Activated CD8-positive, alpha-beta memory T cell treated with anti-CD3 and anti-CD28 coated beads, Interleukin-2, amount 50 U/mL, for 48 hours (primary cell): ENCODE results near the gene TXNDC16.

Experiments
- DNase-seq: peaks from one replicate; pipeline ENCODE4 v3.0.0-alpha.2; 2020

TXNDC16 gene

DNA sequence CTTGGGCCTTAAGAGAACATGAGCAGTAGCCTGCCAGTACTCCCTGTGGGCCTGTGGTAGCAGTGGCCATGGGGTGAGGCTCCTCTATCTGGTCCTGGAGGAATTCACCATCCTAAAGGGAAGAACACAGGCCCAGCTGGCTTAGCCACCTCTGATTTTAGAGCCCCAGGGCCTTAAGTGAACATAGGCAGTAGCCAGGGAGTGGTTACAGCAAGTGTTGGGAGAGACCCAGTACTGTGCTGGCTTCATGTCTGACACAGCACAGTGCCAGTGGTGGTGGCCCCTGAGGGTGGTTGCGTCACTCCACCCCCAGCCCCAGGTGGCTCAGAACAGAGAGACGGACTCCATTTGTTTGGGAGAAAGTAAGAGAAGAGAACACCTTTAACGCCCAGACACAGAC lies 105.1 kb downstream of the TXNDC16 start:
- DNase-seq = no peak

- no peak for DNase-seq
Measured at GRCh38 chr14:52446355-52446754, 106.0 kb downstream of the TXNDC16 start.

DNA sequence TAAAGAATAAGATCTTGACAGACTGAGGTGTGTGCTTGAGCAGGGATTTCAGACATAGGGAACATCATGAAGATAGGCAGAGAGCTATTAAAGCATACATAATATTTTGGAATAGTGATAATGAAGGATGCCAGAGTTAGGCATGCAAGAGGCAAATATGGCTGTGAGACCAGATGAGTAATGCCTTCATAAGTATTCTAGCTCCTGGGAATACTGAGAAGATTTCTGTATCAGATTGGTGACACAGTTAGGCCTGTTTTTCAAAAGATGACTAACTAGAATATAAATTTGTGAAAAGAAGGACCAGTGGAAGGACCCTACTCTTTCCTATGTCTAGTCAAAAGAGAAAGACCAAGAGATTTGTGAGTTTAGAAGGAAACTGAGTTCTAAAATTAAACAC lies 108.8 kb downstream of the TXNDC16 start:
- DNase-seq = no peak

- no peak for DNase-seq
Measured at GRCh38 chr14:52442602-52443001, 109.7 kb downstream of the TXNDC16 start.

DNA sequence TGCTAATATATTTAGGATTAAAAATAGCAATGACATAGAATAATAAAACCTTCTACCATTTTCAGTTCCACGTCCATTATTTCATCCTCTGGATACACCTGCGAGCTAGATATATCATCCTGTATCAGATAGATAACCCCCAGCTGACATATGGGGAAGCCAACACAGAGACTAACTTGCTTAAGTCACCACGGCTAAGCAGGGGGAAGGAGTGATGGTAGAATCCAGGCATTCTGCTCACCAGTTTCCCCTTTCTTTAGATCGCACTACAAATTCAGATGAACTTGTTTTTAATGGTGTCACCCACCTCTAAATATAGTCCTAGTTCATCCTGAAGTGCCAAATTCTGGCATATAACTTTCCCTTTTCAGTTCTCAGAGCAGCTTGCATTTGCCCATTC lies 110.1 kb downstream of the TXNDC16 start:
- DNase-seq = no peak

- no peak for DNase-seq
Measured at GRCh38 chr14:52439476-52439875, 112.8 kb downstream of the TXNDC16 start.

- DNase-seq = no peak
Measured at GRCh38 chr14:52434955-52435354, 117.3 kb downstream of the TXNDC16 start.

DNA sequence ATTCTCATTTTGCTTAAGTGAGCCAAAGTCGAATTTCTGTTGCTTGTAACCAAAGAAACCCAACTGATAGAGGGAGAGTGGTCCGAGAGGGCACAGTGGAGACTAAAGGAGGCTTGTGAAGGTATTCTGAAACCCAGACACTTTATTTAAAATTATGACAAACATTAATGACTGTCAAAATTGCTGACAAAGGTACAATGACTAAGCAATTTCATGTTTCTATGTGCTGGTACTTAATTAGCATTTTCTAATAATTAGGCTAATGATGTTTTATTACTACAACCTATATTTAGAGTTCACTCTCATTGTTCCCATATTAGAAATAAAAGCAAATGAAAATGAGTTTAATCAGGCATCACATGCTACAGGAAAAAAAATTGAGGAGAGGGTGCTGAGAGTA lies 121.8 kb downstream of the TXNDC16 start:
- no peak for DNase-seq

DNA sequence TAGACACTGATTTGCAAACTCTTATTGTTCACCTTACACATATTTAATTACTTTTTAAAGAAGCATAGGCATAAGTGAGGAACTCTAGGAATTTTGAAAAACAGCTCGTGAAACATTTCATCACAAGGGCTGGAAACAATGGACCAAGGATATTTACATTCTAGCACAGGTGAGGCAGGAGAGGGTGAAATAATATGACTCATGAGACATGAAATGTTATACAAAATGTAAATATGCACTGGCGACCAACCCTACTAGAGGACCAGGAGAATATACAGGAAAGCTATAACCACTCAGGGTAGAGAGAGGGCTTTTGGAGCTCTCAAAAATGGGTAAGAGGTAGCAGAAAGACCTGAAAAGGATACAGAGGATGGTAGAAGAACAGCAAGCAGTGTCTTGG lies 122.9 kb downstream of the TXNDC16 start:
- DNase-seq = no peak

- no peak for DNase-seq
Measured at GRCh38 chr14:52427460-52427859, 124.8 kb downstream of the TXNDC16 start.

DNA sequence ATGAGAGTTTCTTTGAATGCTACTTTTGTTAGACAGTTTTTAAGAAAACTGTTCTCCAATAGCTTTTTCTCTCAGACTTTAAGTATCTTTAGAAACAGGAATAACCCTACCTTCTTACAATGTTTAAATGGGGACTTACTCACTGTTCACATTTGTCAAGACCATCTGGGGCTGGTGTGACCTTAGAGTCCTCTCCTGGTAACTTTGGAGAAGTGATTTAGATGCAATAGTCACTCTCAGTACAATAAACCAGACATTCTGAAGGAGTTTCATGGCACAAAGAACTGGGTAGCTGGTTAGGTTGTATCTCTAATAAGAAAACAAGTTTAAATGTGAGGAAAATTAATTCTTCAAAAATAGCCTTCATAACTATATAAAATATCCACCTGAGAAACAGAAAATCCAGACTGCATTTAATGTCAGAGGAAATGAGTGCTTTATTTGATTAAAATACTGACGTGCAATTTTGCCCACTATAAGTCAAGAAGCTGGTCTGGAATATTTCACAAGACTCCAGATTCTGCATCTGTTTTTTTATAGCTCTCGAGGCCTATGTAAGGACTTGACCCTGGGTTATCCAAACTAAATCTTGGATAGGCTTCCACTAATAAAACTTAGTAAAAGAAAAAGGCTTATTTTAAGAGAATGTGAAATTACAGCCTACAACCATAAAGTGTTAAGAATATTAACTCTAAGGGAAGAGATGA lies 129.5 kb downstream of the TXNDC16 start:
- no peak for DNase-seq

- DNase-seq = no peak
Measured at GRCh38 chr14:52417139-52417538, 135.2 kb downstream of the TXNDC16 start.

DNA sequence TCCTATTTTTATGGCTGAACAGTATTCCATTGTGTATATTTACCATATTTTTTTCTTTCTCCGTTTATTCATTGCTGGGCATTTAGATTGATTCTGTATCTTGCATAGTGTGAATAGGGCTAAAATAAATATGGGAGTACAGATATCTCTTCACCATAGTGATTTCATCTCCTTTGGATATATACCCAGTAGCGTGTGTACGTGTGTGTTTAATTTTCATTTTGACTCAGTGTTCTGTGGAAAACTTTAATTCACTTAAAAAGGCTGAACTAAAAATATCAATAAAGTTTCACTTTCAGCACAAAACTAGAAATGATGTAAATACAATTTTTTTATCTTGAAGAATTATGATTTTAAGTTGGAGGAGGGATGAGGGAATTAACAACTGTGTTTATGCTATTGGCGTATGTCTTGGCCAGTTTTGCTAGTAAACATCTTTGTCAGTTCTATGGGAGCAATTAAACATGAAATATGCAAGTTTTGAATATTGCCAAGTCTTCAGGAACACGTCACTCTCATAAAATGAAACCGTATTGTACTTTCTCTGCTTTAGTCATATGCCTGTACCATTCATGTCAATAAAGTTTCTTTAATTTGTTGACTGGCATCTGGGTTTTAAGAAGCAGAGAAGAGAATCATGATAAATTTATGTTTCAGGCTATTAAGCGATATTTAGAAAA lies 138.4 kb downstream of the TXNDC16 start:
- DNase-seq = no peak

DNA sequence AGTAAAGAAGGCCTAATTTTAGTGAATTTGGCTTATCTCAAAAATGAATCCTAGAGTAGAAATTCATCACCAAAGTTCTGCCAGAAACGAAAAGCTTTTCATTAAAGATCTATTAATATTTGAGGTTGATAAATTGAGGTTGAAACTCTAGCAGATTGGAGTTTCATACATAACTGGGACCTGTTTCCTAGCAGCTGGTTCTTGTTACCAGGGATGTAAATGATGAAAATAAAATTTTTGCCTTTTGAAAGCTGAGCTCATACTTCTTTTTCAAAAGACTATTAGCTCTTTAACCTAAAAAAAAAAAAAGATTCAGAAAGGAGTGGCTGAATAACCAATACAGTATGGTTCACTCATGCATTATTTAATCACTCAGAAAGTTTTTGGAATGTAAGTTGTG lies 139.9 kb downstream of the TXNDC16 start:
- DNase-seq = no peak

GRCh38 chr14:52405314-52405713 lies 147.0 kb downstream of the TXNDC16 start:
- no peak for DNase-seq

DNA sequence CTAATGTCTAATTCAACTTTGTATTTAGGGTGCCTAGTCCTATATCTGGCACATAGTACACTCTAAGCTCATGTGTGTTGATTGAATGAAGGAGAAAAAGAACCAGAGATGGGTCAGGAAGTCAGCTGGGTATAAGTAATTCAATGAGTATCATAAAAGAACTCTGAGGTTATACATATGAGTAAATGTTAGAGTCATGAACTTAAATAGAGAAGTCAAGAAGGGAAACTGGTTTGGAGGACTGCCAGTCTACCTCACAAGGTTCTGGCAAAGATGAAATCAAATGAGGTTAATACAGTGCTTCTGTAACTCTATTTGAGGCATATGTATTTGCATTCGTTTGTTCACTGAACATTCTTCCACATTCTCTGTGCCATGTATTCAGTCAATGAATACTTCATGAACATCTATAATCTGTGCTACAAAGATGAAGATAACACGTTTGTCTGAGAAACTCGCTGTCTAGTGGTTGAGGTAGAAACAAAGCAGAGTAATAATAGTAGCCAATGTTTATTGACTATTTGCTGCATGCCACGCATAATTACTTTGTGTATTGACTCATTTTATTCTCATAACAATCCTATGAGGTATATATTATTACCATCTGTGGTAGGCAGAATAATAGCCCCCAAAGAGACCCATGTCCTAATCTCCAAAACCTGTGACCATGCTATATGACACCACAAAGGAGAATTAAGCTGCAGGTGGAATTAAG lies 149.3 kb downstream of the TXNDC16 start:
- no peak for DNase-seq

DNA sequence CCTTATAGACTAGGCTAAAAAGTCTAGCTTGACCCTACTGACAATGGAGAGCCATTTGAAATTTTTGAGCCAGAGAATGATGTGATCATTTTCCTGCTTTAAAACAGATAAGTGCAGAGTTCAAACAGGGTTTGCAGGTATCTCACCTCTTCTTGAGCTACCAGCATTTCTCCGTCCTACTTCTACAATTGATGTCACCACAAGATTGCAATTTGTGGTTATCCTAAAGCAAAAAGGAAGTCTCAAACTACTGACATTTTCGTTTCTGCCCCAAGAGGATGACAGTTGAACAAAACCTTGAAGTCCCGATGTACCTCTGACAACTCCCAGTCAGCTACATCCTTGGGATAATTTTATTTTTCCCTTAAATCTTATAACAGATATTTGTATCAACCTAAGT lies 151.5 kb downstream of the TXNDC16 start:
- no peak for DNase-seq

DNA sequence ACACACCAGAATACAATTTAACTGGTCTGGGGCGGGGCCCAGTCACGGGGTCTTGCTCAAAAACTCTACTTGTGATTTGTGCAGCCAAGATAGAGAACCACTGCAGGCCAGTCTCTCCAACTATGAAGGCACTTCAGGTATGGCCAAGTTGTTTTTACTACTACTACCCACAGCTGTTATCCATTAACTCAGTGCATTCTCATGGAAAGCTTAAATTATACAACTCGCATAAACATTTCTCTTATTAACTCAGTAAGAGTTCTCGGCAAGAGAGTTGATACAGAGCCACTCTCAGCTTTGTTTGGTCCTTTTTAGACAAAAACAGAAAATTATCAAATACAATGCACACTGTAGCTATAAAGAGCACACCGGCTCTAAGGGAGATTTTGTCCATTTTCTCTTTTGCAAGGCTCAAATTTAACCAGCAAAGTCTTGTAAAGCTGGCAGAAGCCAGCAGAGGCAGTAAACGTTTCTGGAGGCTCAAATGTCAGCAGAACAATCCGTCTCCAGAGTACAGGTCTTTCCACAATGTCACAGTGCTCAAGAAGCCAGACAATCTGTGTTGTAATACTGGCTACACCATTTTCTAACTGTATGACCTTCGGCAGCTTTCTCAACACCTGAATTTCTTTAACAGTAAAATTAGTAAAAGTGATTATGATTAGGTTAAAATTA lies 152.2 kb downstream of the TXNDC16 start:
- DNase-seq = no peak

DNA sequence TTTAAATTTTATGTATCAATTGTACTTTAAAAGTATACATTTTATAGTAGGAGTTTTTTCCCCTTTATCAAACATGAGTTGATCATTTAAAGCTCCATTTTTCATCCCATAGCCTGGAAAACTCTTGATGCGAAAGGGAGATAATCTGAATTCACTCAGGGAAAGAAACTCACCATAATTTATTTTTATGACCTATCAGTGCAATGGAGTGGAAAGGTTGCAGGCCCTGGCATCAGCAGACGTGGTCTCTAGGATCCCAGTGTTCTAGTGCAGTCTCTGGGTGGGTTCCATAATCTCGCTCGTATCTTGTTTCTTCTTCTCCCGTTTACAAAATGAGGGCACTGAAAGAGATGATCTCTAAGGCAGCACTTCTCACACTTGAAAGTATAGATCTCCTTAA lies 153.2 kb downstream of the TXNDC16 start:
- DNase-seq = no peak

- no peak for DNase-seq
Measured at GRCh38 chr14:52397844-52398243, 154.5 kb downstream of the TXNDC16 start.

DNA sequence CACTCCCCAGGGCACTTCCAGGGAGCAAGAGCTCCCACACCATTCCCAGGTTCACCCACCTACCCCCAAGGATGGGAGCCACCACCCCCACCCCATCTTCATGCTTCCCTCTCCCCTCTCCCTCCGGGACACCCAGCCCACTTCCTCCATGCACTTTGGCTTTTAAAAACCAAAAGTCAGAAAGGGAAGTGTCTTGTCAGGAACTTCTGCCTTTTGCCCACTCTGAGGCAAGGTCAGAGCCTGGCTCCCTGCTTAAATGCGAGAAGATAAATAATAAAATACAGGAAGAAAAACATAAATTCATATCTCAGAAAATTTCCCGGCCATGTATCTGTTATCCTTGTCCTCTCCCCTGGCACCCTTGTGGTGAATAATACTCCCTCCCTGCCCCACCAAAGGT lies 156.6 kb downstream of the TXNDC16 start:
- DNase-seq = no peak

DNA sequence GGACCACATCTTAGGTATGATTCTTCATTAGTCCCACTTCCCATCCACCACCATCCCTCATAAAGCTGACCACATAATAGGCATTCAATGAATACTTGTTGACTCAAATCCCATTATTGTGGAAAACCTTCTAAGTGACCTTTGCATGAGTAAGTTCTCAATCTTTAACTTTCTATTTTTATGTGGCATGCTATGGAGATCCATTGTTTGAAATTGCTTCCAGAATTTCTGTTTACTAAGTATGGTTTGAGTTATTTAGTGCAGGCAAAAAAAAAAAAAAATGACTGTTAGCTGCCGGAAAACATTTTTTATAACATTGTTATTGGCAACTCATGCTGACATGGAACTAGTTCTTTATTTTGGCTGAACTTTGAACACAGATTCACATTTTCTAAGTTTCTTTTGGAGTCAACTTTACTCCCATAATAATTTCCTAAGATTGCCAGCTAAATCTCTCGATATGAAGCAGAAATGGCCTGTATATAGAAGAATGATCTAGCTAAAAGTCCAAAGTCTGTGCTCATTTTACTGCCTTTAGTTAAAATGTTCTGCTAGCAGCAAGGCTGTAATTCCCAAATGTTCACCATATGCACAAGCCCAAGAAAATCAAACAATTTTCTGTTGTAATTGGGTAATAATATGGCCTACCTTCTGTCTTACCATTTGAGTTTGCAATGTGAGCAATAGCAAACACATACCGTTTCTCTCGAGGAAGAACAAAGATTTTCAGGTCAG lies 160.3 kb downstream of the TXNDC16 start:
- DNase-seq = no peak
